CD8-positive, alpha-beta memory T cell (primary cell): Measurements from ENCODE around the gene SNAPC4. TPM values are rescaled to one million over a fixed set of nuclear protein-coding genes. Genes with fewer than 3 reads are reported as not detected.

Experiments
- CTCF ChIA-PET: fragments of 350-600 bp; sonication (Branson Sonifier 250); formaldehyde crosslinking; loops from one replicate; lab custom pipeline; 2021; ENCODE audit warnings: antibody characterized with exemption; lab: Charles Lee
- POLR2A ChIA-PET: fragments of 350-600 bp; sonication (Branson Sonifier 250); formaldehyde crosslinking; loops from one replicate; lab custom pipeline; 2021; ENCODE audit warnings: antibody characterized with exemption; lab: Charles Lee
- DNase-seq, 5 donors: peaks; one replicate each; pipeline versions ENCODE4 v3.0.0 to v3.0.0-alpha.2; 2020 to 2022; ENCODE audit warnings: mixed read lengths in 1 of 5
- H3K27ac ChIP-seq: one replicate; pipeline ENCODE4 v1.7.0; 2013; ENCODE audit warnings: low read depth, mild to moderate bottlenecking, low read length, moderate library complexity
- H3K27me3 ChIP-seq: 2 replicates; pipeline ENCODE4 v1.7.0; 2013; ENCODE audit warnings: low read length, mild to moderate bottlenecking; ENCODE audit not compliant: insufficient read depth, poor library complexity, severe bottlenecking
- H3K36me3 ChIP-seq: 2 replicates; pipeline ENCODE4 v1.7.0; 2013; ENCODE audit warnings: mild to moderate bottlenecking, low read length, moderate library complexity; ENCODE audit not compliant: insufficient read depth
- H3K4me1 ChIP-seq: 2 replicates; pipeline ENCODE4 v1.7.0; 2013; ENCODE audit warnings: mild to moderate bottlenecking, low read length, moderate library complexity; ENCODE audit not compliant: insufficient read depth
- H3K4me3 ChIP-seq: 2 replicates; pipeline ENCODE4 v1.7.0; 2013; ENCODE audit warnings: mild to moderate bottlenecking, low read length
- H3K9me3 ChIP-seq: 2 replicates; pipeline ENCODE4 v1.7.0; 2013; ENCODE audit warnings: mild to moderate bottlenecking, low read length
- H3K27ac Mint-ChIP-seq, 8 donors: one replicate each; pipeline ENCODE4 v1.8.0; 2020 to 2021; ENCODE audit warnings: mixed read lengths in 8 of 8, mild to moderate bottlenecking in 6 of 8, inconsistent platforms in 3 of 8, moderate library complexity in 3 of 8
- H3K27me3 Mint-ChIP-seq, 2 donors: one replicate each; pipeline ENCODE4 v1.8.0; 2020 to 2021; ENCODE audit warnings: mixed read lengths in 2 of 2, mild to moderate bottlenecking in 1 of 2, moderate library complexity in 1 of 2
- H3K36me3 Mint-ChIP-seq, 3 donors: one replicate each; pipeline ENCODE4 v1.8.0; 2020 to 2021; ENCODE audit warnings: mixed read lengths in 3 of 3, inconsistent platforms in 1 of 3, mild to moderate bottlenecking in 1 of 3
- H3K4me1 Mint-ChIP-seq, 3 donors: one replicate each; pipeline ENCODE4 v1.8.0; 2020 to 2021; ENCODE audit warnings: mixed read lengths in 3 of 3, inconsistent platforms in 1 of 3, mild to moderate bottlenecking in 1 of 3
- H3K4me3 Mint-ChIP-seq, 7 donors: one replicate each; pipeline ENCODE4 v1.8.0; 2020 to 2021; ENCODE audit warnings: mixed read lengths in 7 of 7, mild to moderate bottlenecking in 6 of 7, moderate library complexity in 4 of 7, inconsistent platforms in 2 of 7
- H3K9me3 Mint-ChIP-seq, 5 donors: one replicate each; pipeline ENCODE4 v1.8.0; 2020 to 2022; ENCODE audit warnings: mixed read lengths in 5 of 5, mild to moderate bottlenecking in 3 of 5, moderate library complexity in 2 of 5, inconsistent platforms in 1 of 5
- polyA plus RNA-seq: library from polyadenylated mRNA; unstranded; fragments of 300-500 nt; fragmentation: Illumina TruSeq; gene quantifications from one replicate; pipeline ENCODE4 v1.2.3, GENCODE V29; 2021
- total RNA-seq, 2 experiments: library from RNA; stranded (reverse); gene quantifications; one replicate each; pipeline ENCODE4 v1.2.3, GENCODE V29; 2021

SNAPC4 gene
- total and polyA plus RNA-seq, 3 experiments from 2014 or later = 2.6 to 23.6 (median 22.1) TPM

DNA sequence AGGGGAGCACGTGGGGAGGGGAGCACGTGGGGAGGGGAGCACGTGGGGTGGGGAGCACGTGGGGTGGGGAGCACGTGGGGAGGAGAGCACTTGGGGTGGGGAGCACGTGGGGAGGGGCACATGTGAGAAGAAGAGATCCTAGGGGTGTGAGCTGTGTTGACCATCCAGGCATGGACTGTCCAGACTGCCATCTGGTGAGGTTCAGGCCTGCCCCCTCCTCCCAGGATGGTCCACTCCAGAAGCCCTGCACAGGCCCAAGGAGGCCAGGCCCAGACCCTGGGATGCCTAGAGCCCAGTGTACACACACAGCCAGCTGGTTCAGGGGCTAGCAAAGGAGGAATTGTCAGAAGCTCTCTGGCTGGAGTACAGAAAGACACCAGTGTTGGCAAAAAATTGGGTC is 2.3 kb downstream of the SNAPC4 start:
- H3K27ac Mint-ChIP-seq = no peak overlapping the region
- POLR2A ChIA-PET = no interaction called here
- H3K36me3 ChIP-seq = peaks cover 32% of the 10 kb centered on the region
- no peak overlapping the region for H3K4me3 ChIP-seq
- H3K27me3 Mint-ChIP-seq = no peaks in the 10 kb centered on the region
- no peak overlapping the region for H3K27ac ChIP-seq
- peak overlapping the region in 1 of 7 donors; percentile 91 for H3K4me3 Mint-ChIP-seq
- no peaks in the 10 kb centered on the region for H3K27me3 ChIP-seq
- peaks cover 23% of the 10 kb centered on the region for H3K4me1 ChIP-seq
- DNase-seq = no peak
- no peaks in the 10 kb centered on the region for H3K9me3 Mint-ChIP-seq
- peaks cover 19 to 32% (median 20%) of the 10 kb centered on the region in 3 donors for H3K4me1 Mint-ChIP-seq
- CTCF ChIA-PET = no interaction called here
- H3K36me3 Mint-ChIP-seq = peaks cover 0 to 48% (median 2%) of the 10 kb centered on the region in 3 donors
- H3K9me3 ChIP-seq = no peaks in the 10 kb centered on the region

DNA sequence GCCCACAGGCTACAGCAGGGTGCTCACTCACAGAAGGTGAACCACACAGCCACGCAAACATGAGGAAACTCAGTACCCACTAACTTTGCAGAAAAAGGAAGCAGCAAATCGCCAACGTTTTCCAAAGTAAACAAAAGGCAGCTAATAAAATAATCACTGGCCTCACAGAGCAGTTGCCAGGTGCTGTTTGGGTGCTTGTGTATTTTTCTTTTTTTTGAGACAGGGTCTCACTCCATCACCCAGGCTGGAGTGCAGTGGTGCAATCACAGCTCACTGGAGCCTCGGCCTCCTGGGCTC is 3.8 kb downstream of the SNAPC4 start:
- no peaks in the 10 kb centered on the region for H3K9me3 Mint-ChIP-seq
- POLR2A ChIA-PET = no interaction called here
- Histone ChIP-seq H3K36me3 (peaks cover 25% of the 10 kb centered on the region), H3K9me3 (no peaks in the 10 kb centered on the region), H3K4me1 (peaks cover 22% of the 10 kb centered on the region), H3K27ac (no peak overlapping the region), H3K4me3 (no peak overlapping the region), H3K27me3 (no peaks in the 10 kb centered on the region)
- CTCF ChIA-PET = interaction anchor here (0.6 kb wide), 1 partner anchor 1027 kb away, joined by 3 read pairs; the partner anchor contains the start of genes EXD3 and NOXA1
- no peaks in the 10 kb centered on the region for H3K27me3 Mint-ChIP-seq
- H3K4me1 Mint-ChIP-seq = peaks cover 13 to 21% (median 14%) of the 10 kb centered on the region in 3 donors
- H3K36me3 Mint-ChIP-seq = peaks cover 4 to 54% (median 9%) of the 10 kb centered on the region in 3 donors
- peak overlapping the region in 1 of 7 donors; percentile 65 for H3K4me3 Mint-ChIP-seq
- no peak overlapping the region for H3K27ac Mint-ChIP-seq
- no peak for DNase-seq

DNA sequence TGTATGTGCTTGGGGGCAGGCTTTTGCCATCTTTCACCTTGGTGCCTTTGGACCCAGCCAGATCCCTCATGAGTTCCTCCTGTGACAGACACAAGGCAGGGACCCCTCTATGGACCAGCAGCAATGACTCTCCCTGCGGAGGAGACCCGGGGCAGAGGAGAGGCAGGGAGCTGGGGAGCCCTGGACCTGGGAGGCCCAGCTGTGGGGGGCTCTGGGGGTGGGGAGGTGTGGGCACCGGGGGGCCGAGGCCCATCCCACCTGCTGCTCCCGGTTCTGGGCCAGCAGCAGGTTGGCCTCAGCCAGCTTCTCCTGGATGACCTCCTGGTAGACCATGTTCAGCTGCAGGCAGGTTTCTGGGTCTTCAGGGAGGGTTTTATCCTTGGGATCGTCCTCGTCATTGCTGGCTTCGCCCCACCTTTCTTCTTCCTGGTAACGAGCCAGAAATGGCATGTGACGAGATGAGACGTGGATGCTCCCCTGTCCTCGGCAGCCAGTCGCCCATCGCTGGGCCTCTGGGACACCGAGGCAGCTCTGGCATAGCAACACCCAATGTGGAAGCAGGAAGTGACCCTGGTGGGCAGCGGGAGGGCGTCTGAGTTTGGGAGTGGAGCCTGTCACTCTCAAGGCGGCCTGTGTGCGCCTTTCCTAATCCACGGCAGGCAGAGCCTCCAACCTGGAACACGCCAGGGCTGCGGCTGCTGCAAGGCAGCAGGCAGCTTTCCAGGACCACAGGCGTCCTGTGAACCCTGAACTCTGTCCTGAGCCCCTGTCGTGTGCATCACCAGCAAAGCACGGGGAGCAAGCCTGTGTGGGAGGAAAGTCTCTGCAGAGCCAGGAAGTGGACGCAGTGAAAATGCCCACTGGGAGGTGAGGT is 4.4 kb downstream of the SNAPC4 start:
- DNase-seq = no peak
- Histone ChIP-seq H3K36me3 (peaks cover 25% of the 10 kb centered on the region), H3K27me3 (no peaks in the 10 kb centered on the region), H3K9me3 (no peaks in the 10 kb centered on the region), H3K4me1 (peaks cover 20% of the 10 kb centered on the region), H3K27ac (no peak overlapping the region), H3K4me3 (no peak overlapping the region)
- POLR2A ChIA-PET = no interaction called here
- Mint-ChIP-seq H3K36me3 (peaks cover 6 to 57% (median 9%) of the 10 kb centered on the region in 3 donors), H3K9me3 (no peaks in the 10 kb centered on the region), H3K4me3 (no peak overlapping the region), H3K27ac (no peak overlapping the region), H3K27me3 (no peaks in the 10 kb centered on the region), H3K4me1 (peaks cover 13 to 19% (median 14%) of the 10 kb centered on the region in 3 donors)
- CTCF ChIA-PET = interaction anchor here (0.6 kb wide), 1 partner anchor 1027 kb away, joined by 3 read pairs; the partner anchor contains the start of genes EXD3 and NOXA1

- H3K27me3 ChIP-seq = no peaks in the 10 kb centered on the region
- no peak for DNase-seq
- H3K9me3 ChIP-seq = no peaks in the 10 kb centered on the region
- H3K36me3 Mint-ChIP-seq = peaks cover 6 to 60% (median 10%) of the 10 kb centered on the region in 3 donors
- no peaks in the 10 kb centered on the region for H3K27me3 Mint-ChIP-seq
- peaks cover 15% of the 10 kb centered on the region for H3K4me1 ChIP-seq
- H3K4me3 ChIP-seq = no peak overlapping the region
- POLR2A ChIA-PET = no interaction called here
- no peaks in the 10 kb centered on the region for H3K9me3 Mint-ChIP-seq
- peak overlapping the region in 1 of 7 donors; percentile 59 for H3K4me3 Mint-ChIP-seq
- peaks cover 25% of the 10 kb centered on the region for H3K36me3 ChIP-seq
- peaks cover 12 to 17% (median 14%) of the 10 kb centered on the region in 3 donors for H3K4me1 Mint-ChIP-seq
- H3K27ac ChIP-seq = no peak overlapping the region
- CTCF ChIA-PET = no interaction called here
- no peak overlapping the region for H3K27ac Mint-ChIP-seq
Measured at GRCh38 chr9:136395020-136395340, 5.0 kb downstream of the SNAPC4 start.

DNA sequence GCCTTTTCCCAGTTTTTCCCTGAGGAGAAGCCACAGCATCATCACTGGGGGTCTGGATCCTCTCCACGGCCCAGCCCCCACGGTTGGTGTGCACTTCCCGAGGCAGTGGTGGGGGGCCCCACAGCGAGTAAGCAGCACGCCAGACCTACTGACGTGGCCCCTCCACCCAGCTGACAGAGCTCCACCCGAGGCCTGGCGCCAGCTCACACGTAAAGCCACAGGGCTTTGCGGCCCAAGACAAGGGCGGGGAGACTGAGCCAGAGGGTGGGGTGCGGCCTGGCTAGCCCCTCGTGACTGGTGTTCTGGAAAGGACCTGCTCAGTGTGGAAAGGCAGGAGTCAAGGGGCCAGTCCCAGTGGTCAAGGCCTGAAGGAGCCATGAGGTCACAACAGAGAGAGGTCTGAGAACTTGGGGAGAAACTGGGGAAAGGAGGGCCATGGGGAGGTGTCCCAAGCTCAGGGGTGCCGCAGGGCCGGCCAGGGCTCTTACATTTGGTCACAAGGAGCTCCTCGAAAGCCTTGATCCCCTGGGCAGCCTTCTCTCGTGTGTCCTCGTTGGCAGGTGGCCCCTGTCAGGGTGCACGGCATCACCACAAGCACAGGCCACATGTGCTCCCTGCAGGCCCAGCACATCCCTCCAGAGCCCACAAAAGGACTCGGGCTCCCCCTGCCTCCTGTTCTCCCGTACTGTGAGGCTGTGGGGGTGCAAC is 5.5 kb downstream of the SNAPC4 start:
- Histone ChIP-seq H3K9me3 (no peaks in the 10 kb centered on the region), H3K27me3 (no peaks in the 10 kb centered on the region), H3K4me1 (peaks cover 14% of the 10 kb centered on the region), H3K36me3 (peaks cover 25% of the 10 kb centered on the region), H3K27ac (no peak overlapping the region), H3K4me3 (no peak overlapping the region)
- ChIA-PET CTCF (no interaction called here), POLR2A (no interaction called here)
- no peak overlapping the region for H3K27ac Mint-ChIP-seq
- peaks cover 12 to 17% (median 17%) of the 10 kb centered on the region in 3 donors for H3K4me1 Mint-ChIP-seq
- no peak overlapping the region for H3K4me3 Mint-ChIP-seq
- DNase-seq = no peak
- no peaks in the 10 kb centered on the region for H3K9me3 Mint-ChIP-seq
- H3K27me3 Mint-ChIP-seq = no peaks in the 10 kb centered on the region
- peaks cover 10 to 65% (median 12%) of the 10 kb centered on the region in 3 donors for H3K36me3 Mint-ChIP-seq

- peaks cover 5% of the 10 kb centered on the region for H3K4me1 ChIP-seq
- H3K36me3 ChIP-seq = peaks cover 27% of the 10 kb centered on the region
- H3K27ac ChIP-seq = no peak overlapping the region
- Mint-ChIP-seq H3K36me3 (peaks cover 10 to 68% (median 13%) of the 10 kb centered on the region in 3 donors), H3K4me1 (peaks cover 4 to 9% (median 8%) of the 10 kb centered on the region in 3 donors), H3K9me3 (no peaks in the 10 kb centered on the region), H3K4me3 (no peak overlapping the region), H3K27ac (no peak overlapping the region), H3K27me3 (peaks cover 0 to under 1% of the 10 kb centered on the region in 2 donors)
- ChIA-PET POLR2A (no interaction called here), CTCF (no interaction called here)
- H3K4me3 ChIP-seq = no peak overlapping the region
- H3K9me3 ChIP-seq = no peaks in the 10 kb centered on the region
- DNase-seq = no peak
- H3K27me3 ChIP-seq = no peaks in the 10 kb centered on the region
Measured at GRCh38 chr9:136393531-136393930, 6.4 kb downstream of the SNAPC4 start.

- H3K27ac Mint-ChIP-seq = peak overlapping the region in 1 of 8 donors; percentile 82
- H3K4me3 Mint-ChIP-seq = no peak overlapping the region
- H3K4me1 Mint-ChIP-seq = peaks cover 1 to 4% (median 3%) of the 10 kb centered on the region in 3 donors
- Histone ChIP-seq H3K9me3 (no peaks in the 10 kb centered on the region), H3K27me3 (no peaks in the 10 kb centered on the region), H3K36me3 (peaks cover 26% of the 10 kb centered on the region), H3K4me1 (no peaks in the 10 kb centered on the region), H3K27ac (no peak overlapping the region), H3K4me3 (no peak overlapping the region)
- ChIA-PET CTCF (interaction anchor here (1.3 kb wide), 1 partner anchor 29 kb away, joined by 4 read pairs; the partner anchor contains the start of gene DNLZ), POLR2A (no interaction called here)
- DNase-seq = no peak
- peaks cover 0 to 2% of the 10 kb centered on the region in 2 donors for H3K27me3 Mint-ChIP-seq
- H3K36me3 Mint-ChIP-seq = peaks cover 10 to 69% (median 16%) of the 10 kb centered on the region in 3 donors
- no peaks in the 10 kb centered on the region for H3K9me3 Mint-ChIP-seq
Measured at GRCh38 chr9:136392538-136393449, 7.2 kb downstream of the SNAPC4 start.
